Measurements from ENCODE around the gene NT5C3A. TPM values are rescaled to one million over a fixed set of nuclear protein-coding genes. Genes with fewer than 3 reads are reported as not detected.

The NT5C3A gene
- total RNA-seq, 2 experiments from 2014 or later = 86.9 to 89.6 TPM

GRCh38 chr7:33067921-33068320 is 5.3 kb upstream of the NT5C3A start:
- DNase-seq = no peak
- Mint-ChIP-seq H3K4me3 (no peak overlapping the region), H3K36me3 (ENCODE audit: low read depth) (peaks cover 9% of the 10 kb centered on the region), H3K27ac (no peak overlapping the region), H3K27me3 (peaks cover 5% of the 10 kb centered on the region), H3K4me1 (peaks cover 11% of the 10 kb centered on the region), H3K9me3 (peaks cover 12% of the 10 kb centered on the region)
- ChIA-PET CTCF (interaction anchor here (0.7 to 1.6 kb wide), 2 partner anchors 40 to 267 kb away, joined by 3 to 4 read pairs; no protein-coding TSS in a partner anchor), POLR2A (no interaction called here)

GRCh38 chr7:33066771-33067170 is 4.2 kb upstream of the NT5C3A start:
- Mint-ChIP-seq H3K36me3 (ENCODE audit: low read depth) (peaks cover 9% of the 10 kb centered on the region), H3K4me1 (peaks cover 11% of the 10 kb centered on the region), H3K4me3 (no peak overlapping the region), H3K27ac (no peak overlapping the region), H3K9me3 (peaks cover 12% of the 10 kb centered on the region), H3K27me3 (peaks cover 5% of the 10 kb centered on the region)
- POLR2A ChIA-PET = no interaction called here
- CTCF ChIA-PET = no interaction called here
- DNase-seq = no peak

- Mint-ChIP-seq H3K36me3 (ENCODE audit: low read depth) (peaks cover 9% of the 10 kb centered on the region), H3K27ac (no peak overlapping the region), H3K4me3 (no peak overlapping the region), H3K4me1 (peaks cover 15% of the 10 kb centered on the region), H3K27me3 (peaks cover 5% of the 10 kb centered on the region), H3K9me3 (peaks cover 10% of the 10 kb centered on the region)
- ChIA-PET CTCF (interaction anchor here (1.2 kb wide), 1 partner anchor 41 kb away, joined by 4 read pairs; no protein-coding TSS in a partner anchor), POLR2A (no interaction called here)
- DNase-seq = no peak
These were observed 3.4 kb upstream of the NT5C3A start for GRCh38 chr7:33065981-33066380.

GRCh38 chr7:33062782-33063443 is 337 bp upstream of the NT5C3A start:
- H3K4me3 Mint-ChIP-seq = peak overlapping the region; percentile 78
- H3K36me3 Mint-ChIP-seq (ENCODE audit: low read depth) = peaks cover 28% of the 10 kb centered on the region
- ChIA-PET CTCF (interaction anchor here (0.6 to 3.6 kb wide), 9 partner anchors 11 to 217 kb away, joined by 3 to 30 read pairs (median 3); partner anchors contain the start of gene RP9), POLR2A (interaction anchor here (0.9 to 5.5 kb wide), 15 partner anchors 9 to 567 kb away, joined by 3 to 60 read pairs (median 6); partner anchors contain the start of genes AVL9, KBTBD2 and RP9)
- no peaks in the 10 kb centered on the region for H3K9me3 Mint-ChIP-seq
- peaks cover 38% of the 10 kb centered on the region for H3K4me1 Mint-ChIP-seq
- peak; percentile 92 for DNase-seq
- H3K27me3 Mint-ChIP-seq = peaks cover 3% of the 10 kb centered on the region
- peak overlapping the region; percentile 78 for H3K27ac Mint-ChIP-seq

GRCh38 chr7:33061282-33061937 is 1.2 kb downstream of the NT5C3A start:
- peak overlapping the region; percentile 84 for H3K27ac Mint-ChIP-seq

GRCh38 chr7:33059635-33060034 is 2.9 kb downstream of the NT5C3A start:
- H3K4me3 Mint-ChIP-seq = no peak overlapping the region
- POLR2A ChIA-PET = interaction anchor here (4.7 to 5.5 kb wide), 2 partner anchors 19 to 168 kb away, joined by 60 read pairs; partner anchors contain the start of gene KBTBD2
- no peak for DNase-seq
- CTCF ChIA-PET = interaction anchor here (0.9 to 1.2 kb wide), 4 partner anchors 10 to 213 kb away, joined by 3 to 5 read pairs (median 4); no protein-coding TSS in a partner anchor
- H3K27me3 Mint-ChIP-seq = no peaks in the 10 kb centered on the region
- no peaks in the 10 kb centered on the region for H3K9me3 Mint-ChIP-seq
- H3K4me1 Mint-ChIP-seq = peaks cover 53% of the 10 kb centered on the region
- peaks cover 30% of the 10 kb centered on the region for H3K36me3 Mint-ChIP-seq (ENCODE audit: low read depth)
- H3K27ac Mint-ChIP-seq = no peak overlapping the region

More at GRCh38 chr7:33061282-33061937, 1.2 kb downstream of the NT5C3A start:
- Mint-ChIP-seq H3K36me3 (ENCODE audit: low read depth) (peaks cover 34% of the 10 kb centered on the region), H3K4me3 (peak overlapping the region; percentile 78), H3K9me3 (no peaks in the 10 kb centered on the region), H3K4me1 (peaks cover 42% of the 10 kb centered on the region), H3K27me3 (peaks cover 3% of the 10 kb centered on the region)
- CTCF ChIA-PET = interaction anchor here (1.2 to 3.6 kb wide), 7 partner anchors 12 to 215 kb away, joined by 3 to 30 read pairs (median 8); partner anchors contain the start of gene RP9
- no peak for DNase-seq
- POLR2A ChIA-PET = interaction anchor here (0.9 to 5.5 kb wide), 11 partner anchors 8 to 566 kb away, joined by 3 to 60 read pairs (median 7); partner anchors contain the start of genes AVL9, KBTBD2 and RP9

- H3K4me1 Mint-ChIP-seq = peaks cover 62% of the 10 kb centered on the region
These were observed 7.4 kb downstream of the NT5C3A start for GRCh38 chr7:33055158-33055557.

GRCh38 chr7:33054261-33054964 is 8.2 kb downstream of the NT5C3A start:
- Mint-ChIP-seq H3K27ac (peak overlapping the region; percentile 71), H3K4me1 (peaks cover 57% of the 10 kb centered on the region), H3K9me3 (no peaks in the 10 kb centered on the region), H3K27me3 (no peaks in the 10 kb centered on the region), H3K36me3 (ENCODE audit: low read depth) (peaks cover 18% of the 10 kb centered on the region), H3K4me3 (no peak overlapping the region)
- no peak for DNase-seq
- CTCF ChIA-PET = interaction anchor here (1.2 to 5.8 kb wide), 8 partner anchors 10 to 208 kb away, joined by 3 to 34 read pairs (median 5); partner anchors contain the start of gene RP9
- POLR2A ChIA-PET = interaction anchor here (1.1 to 3.8 kb wide), 4 partner anchors 8 to 162 kb away, joined by 3 to 26 read pairs (median 8); partner anchors contain the start of genes KBTBD2 and NT5C3A

More at GRCh38 chr7:33055158-33055557, 7.4 kb downstream of the NT5C3A start:
- Mint-ChIP-seq H3K9me3 (no peaks in the 10 kb centered on the region), H3K4me3 (no peak overlapping the region), H3K36me3 (ENCODE audit: low read depth) (peaks cover 24% of the 10 kb centered on the region), H3K27me3 (no peaks in the 10 kb centered on the region), H3K27ac (no peak overlapping the region)
- POLR2A ChIA-PET = interaction anchor here (1.1 to 3.8 kb wide), 4 partner anchors 7 to 163 kb away, joined by 3 to 26 read pairs (median 8); partner anchors contain the start of genes KBTBD2 and NT5C3A
- no peak for DNase-seq
- CTCF ChIA-PET = interaction anchor here (0.8 to 5.8 kb wide), 5 partner anchors 9 to 209 kb away, joined by 3 to 34 read pairs (median 5); no protein-coding TSS in a partner anchor

- ChIA-PET CTCF (interaction anchor here (1.2 to 5.8 kb wide), 6 partner anchors 10 to 207 kb away, joined by 3 to 34 read pairs (median 8); partner anchors contain the start of gene RP9), POLR2A (interaction anchor here (0.8 to 3.8 kb wide), 4 partner anchors 9 to 162 kb away, joined by 3 to 26 read pairs (median 14); partner anchors contain the start of genes KBTBD2 and NT5C3A)
- Mint-ChIP-seq H3K9me3 (no peaks in the 10 kb centered on the region), H3K27ac (peak overlapping the region; percentile 71), H3K27me3 (no peaks in the 10 kb centered on the region), H3K36me3 (ENCODE audit: low read depth) (peaks cover 13% of the 10 kb centered on the region), H3K4me3 (no peak overlapping the region), H3K4me1 (peaks cover 53% of the 10 kb centered on the region)
- DNase-seq = no peak
These were observed 8.9 kb downstream of the NT5C3A start for GRCh38 chr7:33053721-33054120.

- Mint-ChIP-seq H3K9me3 (no peaks in the 10 kb centered on the region), H3K27ac (no peak overlapping the region), H3K4me1 (peaks cover 49% of the 10 kb centered on the region), H3K36me3 (ENCODE audit: low read depth) (peaks cover 2% of the 10 kb centered on the region), H3K27me3 (no peaks in the 10 kb centered on the region), H3K4me3 (no peak overlapping the region)
- CTCF ChIA-PET = interaction anchor here (1.7 to 5.8 kb wide), 4 partner anchors 10 to 204 kb away, joined by 8 to 34 read pairs (median 17); no protein-coding TSS in a partner anchor
- POLR2A ChIA-PET = interaction anchor here (1.3 to 1.4 kb wide), 2 partner anchors 10 to 145 kb away, joined by 3 to 5 read pairs; no protein-coding TSS in a partner anchor
- DNase-seq = no peak
These were observed 11.8 kb downstream of the NT5C3A start for GRCh38 chr7:33050535-33051318.

- no peaks in the 10 kb centered on the region for H3K9me3 Mint-ChIP-seq
- peaks cover 4% of the 10 kb centered on the region for H3K36me3 Mint-ChIP-seq (ENCODE audit: low read depth)
- peaks cover 41% of the 10 kb centered on the region for H3K4me1 Mint-ChIP-seq
- CTCF ChIA-PET = interaction anchor here (1.0 to 2.5 kb wide), 8 partner anchors 8 to 202 kb away, joined by 3 to 18 read pairs (median 6); partner anchors contain the start of genes NT5C3A and RP9
- no peaks in the 10 kb centered on the region for H3K27me3 Mint-ChIP-seq
- DNase-seq = no peak
- H3K4me3 Mint-ChIP-seq = no peak overlapping the region
- POLR2A ChIA-PET = interaction anchor here (0.6 to 1.3 kb wide), 4 partner anchors 9 to 60 kb away, joined by 3 to 4 read pairs (median 3); no protein-coding TSS in a partner anchor
- H3K27ac Mint-ChIP-seq = no peak overlapping the region
These were observed 13.9 kb downstream of the NT5C3A start for GRCh38 chr7:33048704-33049103.

Measured in activated CD4-positive, alpha-beta memory T cell treated with anti-CD3 and anti-CD28 coated beads, Interleukin-2, amount 10 ng/mL, durations not matched to agents 7 days and 5 days (primary cell).